Hematopoietic multipotent progenitor cell treated with erythropoietin and hydrocortisone succinate and interleukin-3 and kit ligand, for 6 days (in vitro differentiated cells): ENCODE data around the gene ZIC2.

Experiments used
- DNase-seq: peaks from one replicate; pipeline ENCODE4 v3.0.0-alpha.2; 2015

The ZIC2 gene

GRCh38 chr13:99975626-99976025 lies 6.0 kb upstream of the ZIC2 start:
- DNase-seq = no peak

- DNase-seq = no peak
Observed at GRCh38 chr13:99976575-99976974, 5.0 kb upstream of the ZIC2 start.

GRCh38 chr13:99977334-99977911 lies 4.2 kb upstream of the ZIC2 start:
- no peak for DNase-seq

GRCh38 chr13:99977912-99978798 lies 3.4 kb upstream of the ZIC2 start:
- peak; percentile 0 for DNase-seq

GRCh38 chr13:99978799-99979452 lies 2.7 kb upstream of the ZIC2 start:
- peak; percentile 24 for DNase-seq

- peak; percentile 9 for DNase-seq
Observed at GRCh38 chr13:99979453-99980200, 2.0 kb upstream of the ZIC2 start.

- peak; percentile 78 for DNase-seq
Observed at GRCh38 chr13:99980201-99980823, 1.3 kb upstream of the ZIC2 start.

GRCh38 chr13:99980824-99981734 lies 505 bp upstream of the ZIC2 start:
- DNase-seq = peak; percentile 55

- peak; percentile 35 for DNase-seq
Observed at GRCh38 chr13:99982036-99982730, 599 bp downstream of the ZIC2 start.

GRCh38 chr13:99982731-99983498 lies 1.3 kb downstream of the ZIC2 start:
- peak; percentile 14 for DNase-seq

- DNase-seq = peak; percentile 11
Observed at GRCh38 chr13:99983499-99984401, 2.2 kb downstream of the ZIC2 start.

GRCh38 chr13:99984461-99985240 lies 3.1 kb downstream of the ZIC2 start:
- peak; percentile 39 for DNase-seq

- peak; percentile 8 for DNase-seq
Observed at GRCh38 chr13:99985241-99985874, 3.8 kb downstream of the ZIC2 start.

- peak; percentile 1 for DNase-seq
Observed at GRCh38 chr13:99985886-99986527, 4.4 kb downstream of the ZIC2 start.

- peak; percentile 2 for DNase-seq
Observed at GRCh38 chr13:99986741-99987140, 5.2 kb downstream of the ZIC2 start.

GRCh38 chr13:99987154-99988019 lies 5.8 kb downstream of the ZIC2 start:
- DNase-seq = peak; percentile 3
